ENCODE measurements around the gene SSH3. TPM values are rescaled to one million over a fixed set of nuclear protein-coding genes. Genes with fewer than 3 reads are reported as not detected.

SSH3 gene
- total and polyA plus RNA-seq, 4 donors, result 4.8 to 10.4 (median 8.1) TPM

GRCh38 chr11:67298786-67299185 is 4.5 kb upstream of the SSH3 start:
- no peak overlapping the region for H3K9ac ChIP-seq (ENCODE audit: low read depth in 1 of 2, low read length in 2 of 2)
- H3K36me3 ChIP-seq (ENCODE audit: control insufficient read depth in 4 of 4, insufficient read depth in 3 of 4, low read depth in 1 of 4, low read length in 3 of 4), result peaks cover 5 to 16% (median 8%) of the 10 kb centered on the region in 4 donors
- H3K4me1 ChIP-seq (ENCODE audit: control insufficient read depth in 4 of 4, insufficient read depth in 4 of 4, low read length in 3 of 4), result peaks cover 6 to 23% (median 12%) of the 10 kb centered on the region in 4 donors
- no peak overlapping the region for H3K27ac ChIP-seq (ENCODE audit: low read depth in 1 of 2, low read length in 2 of 2)
- no peak for TF ChIP-seq JUND (IDR thresholded peaks at IDR 0.05)
- TF ChIP-seq TAF1 (conservative IDR thresholded peaks at IDR 0.05), result no peak
- TF ChIP-seq RAD21 (IDR thresholded peaks at IDR 0.05), result no peak
- TF ChIP-seq REST (IDR thresholded peaks at IDR 0.05), result no peak
- no peak for TF ChIP-seq NR2F2 (IDR thresholded peaks at IDR 0.05)
- TF ChIP-seq FOXA1 (IDR thresholded peaks at IDR 0.05), result no peak
- TF ChIP-seq FOXA2 (IDR thresholded peaks at IDR 0.05), result no peak
- TF ChIP-seq EGR1 (IDR thresholded peaks at IDR 0.05; ENCODE audit: low read depth in 2 of 2), result no peak
- no peak for TF ChIP-seq RXRA (IDR thresholded peaks at IDR 0.05)
- no peak for TF ChIP-seq YY1 (IDR thresholded peaks at IDR 0.05)
- no peak for TF ChIP-seq ZBTB33 (IDR thresholded peaks at IDR 0.05)
- TF ChIP-seq MAX (IDR thresholded peaks at IDR 0.05), result no peak
- TF ChIP-seq HNF4A (conservative IDR thresholded peaks at IDR 0.05), result no peak
- TF ChIP-seq SP1 (IDR thresholded peaks at IDR 0.05), result no peak
- no peak for TF ChIP-seq HNF4G (IDR thresholded peaks at IDR 0.05)
- no peak for TF ChIP-seq CTCF (IDR thresholded peaks at IDR 0.05; ENCODE audit: low read depth, low read length, missing input control)
- TF ChIP-seq GABPA (IDR thresholded peaks at IDR 0.05 in 1 of 2, conservative IDR thresholded peaks at IDR 0.05 in 1 of 2), result no peak
- TF ChIP-seq ATF3 (IDR thresholded peaks at IDR 0.05), result no peak
- H3K27me3 ChIP-seq (ENCODE audit: control insufficient read depth in 4 of 4, insufficient read depth in 4 of 4, low read length in 3 of 4), result no peaks in the 10 kb centered on the region
- no peaks in the 10 kb centered on the region for H3K9me3 ChIP-seq (ENCODE audit: control insufficient read depth in 4 of 4, low read length in 3 of 4)
- DNase-seq (ENCODE audit: low spot score), result no peak
- 96% methylated on average over 7 of the region's 7 CpGs for WGBS
- no peak overlapping the region for H3K4me3 ChIP-seq (ENCODE audit: low read depth in 1 of 3, low read length in 3 of 3)

Data from liver (tissue), 9 donors.